ENCODE results near the gene ATP13A5.

The ATP13A5 gene

GRCh38 chr3:193344486-193344885, 34.1 kb downstream of the ATP13A5 start:
- no peak for DNase-seq

GRCh38 chr3:193343726-193344222, 34.8 kb downstream of the ATP13A5 start:
- DNase-seq = no peak

GRCh38 chr3:193342551-193342950, 36.0 kb downstream of the ATP13A5 start:
- no peak for DNase-seq

- DNase-seq = no peak
These were observed 43.5 kb downstream of the ATP13A5 start for GRCh38 chr3:193335031-193335430.

GRCh38 chr3:193333229-193333628, 45.3 kb downstream of the ATP13A5 start:
- no peak for DNase-seq

GRCh38 chr3:193330555-193331204, 47.9 kb downstream of the ATP13A5 start:
- DNase-seq = no peak

GRCh38 chr3:193317682-193318300, 60.8 kb downstream of the ATP13A5 start:
- DNase-seq = no peak

- DNase-seq = no peak
These were observed 64.4 kb downstream of the ATP13A5 start for GRCh38 chr3:193314161-193314560.

GRCh38 chr3:193313061-193313958, 65.2 kb downstream of the ATP13A5 start:
- no peak for DNase-seq

- no peak for DNase-seq
These were observed 67.4 kb downstream of the ATP13A5 start for GRCh38 chr3:193310914-193311723.

- no peak for DNase-seq
These were observed 73.2 kb downstream of the ATP13A5 start for GRCh38 chr3:193305356-193305755.

GRCh38 chr3:193301433-193301832, 77.1 kb downstream of the ATP13A5 start:
- no peak for DNase-seq

- DNase-seq = no peak
These were observed 81.1 kb downstream of the ATP13A5 start for GRCh38 chr3:193297421-193297820.

GRCh38 chr3:193295985-193296384, 82.6 kb downstream of the ATP13A5 start:
- DNase-seq = no peak

- no peak for DNase-seq
These were observed 86.2 kb downstream of the ATP13A5 start for GRCh38 chr3:193292386-193292785.

GRCh38 chr3:193271101-193271840, 107.3 kb downstream of the ATP13A5 start:
- DNase-seq = no peak

- DNase-seq = no peak
These were observed 108.1 kb downstream of the ATP13A5 start for GRCh38 chr3:193270451-193270850.

- DNase-seq = no peak
These were observed 109.1 kb downstream of the ATP13A5 start for GRCh38 chr3:193269343-193270028.

- no peak for DNase-seq
These were observed 115.8 kb downstream of the ATP13A5 start for GRCh38 chr3:193262707-193263106.

GRCh38 chr3:193261970-193262369, 116.6 kb downstream of the ATP13A5 start:
- DNase-seq = no peak

GRCh38 chr3:193253986-193254660, 124.4 kb downstream of the ATP13A5 start:
- no peak for DNase-seq
